Neural cell (in vitro differentiated cells): ENCODE data around the gene CUEDC1. TPM values are rescaled to one million over a fixed set of nuclear protein-coding genes. Genes with fewer than 3 reads are reported as not detected.

ENCODE experiments used
- H2AFZ ChIP-seq: fragments of 200-600, 300-800 bp; sonication (generic), shearing (Covaris generic); 2 replicates; pipeline ENCODE4 v1.6.0; 2014; ENCODE audit warnings: low read depth, mild to moderate bottlenecking, antibody characterized with exemption, low read length, moderate library complexity
- H3F3A ChIP-seq: fragments of 200-600 bp; shearing (Covaris generic); 2 replicates; pipeline ENCODE4 v1.6.1; 2016; ENCODE audit warnings: mild to moderate bottlenecking, moderate library complexity, mixed read lengths, antibody characterized with exemption, low read length; ENCODE audit not compliant: insufficient read depth, poor library complexity, severe bottlenecking
- H3K27ac ChIP-seq: fragments of 200-600, 300-800 bp; sonication (generic), shearing (Covaris generic); 2 replicates; pipeline ENCODE4 v1.5.1; 2014; ENCODE audit warnings: mild to moderate bottlenecking, low read length, moderate library complexity
- H3K27me3 ChIP-seq: fragments of 300-800, 200-600 bp; sonication (generic), shearing (Covaris generic); 2 replicates; pipeline ENCODE4 v1.6.0; 2014; ENCODE audit warnings: mild to moderate bottlenecking, low read depth, low read length, moderate library complexity; ENCODE audit not compliant: insufficient read depth
- H3K36me3 ChIP-seq: fragments of 300-800, 200-600 bp; sonication (generic), shearing (Covaris generic); 2 replicates; pipeline ENCODE4 v1.5.1; 2014; ENCODE audit warnings: mild to moderate bottlenecking, antibody characterized with exemption, low read length, moderate library complexity; ENCODE audit not compliant: insufficient read depth
- H3K4me2 ChIP-seq: fragments of 300-800, 200-600 bp; sonication (generic), shearing (Covaris generic); 2 replicates; pipeline ENCODE4 v1.6.0; 2014; ENCODE audit warnings: mild to moderate bottlenecking, low read length
- H3K4me3 ChIP-seq: fragments of 300-800, 200-600 bp; sonication (generic), shearing (Covaris generic); 2 replicates; pipeline ENCODE4 v1.5.1; 2014; ENCODE audit warnings: mild to moderate bottlenecking, low read length, moderate library complexity
- H3K79me2 ChIP-seq: fragments of 200-600 bp; shearing (Covaris generic); replicated peaks from 2 replicates; pipeline ENCODE4 v1.6.0; 2014; ENCODE audit warnings: mild to moderate bottlenecking, low read length, moderate library complexity; ENCODE audit not compliant: insufficient read depth
- H3K9ac ChIP-seq: fragments of 300-800, 200-600 bp; sonication (generic), shearing (Covaris generic); 2 replicates; pipeline ENCODE4 v1.6.1; 2016; ENCODE audit warnings: mild to moderate bottlenecking, low read length, mixed read lengths
- H3K9me2 ChIP-seq: fragments of 200-600 bp; shearing (Covaris generic); 2 replicates; pipeline ENCODE4 v1.6.1; 2016; ENCODE audit warnings: mild to moderate bottlenecking, low read length, mixed read lengths; ENCODE audit not compliant: insufficient read depth
- H3K9me3 ChIP-seq: fragments of 200-600, 300-800 bp; sonication (generic), shearing (Covaris generic); 2 replicates; pipeline ENCODE4 v1.6.1; 2016; ENCODE audit warnings: mild to moderate bottlenecking, mixed run types, low read length, moderate library complexity, mixed read lengths
- H4K20me1 ChIP-seq: fragments of 200-600 bp; shearing (Covaris generic); 2 replicates; pipeline ENCODE4 v1.6.1; 2016; ENCODE audit warnings: mild to moderate bottlenecking, mixed run types; ENCODE audit not compliant: insufficient read depth
- CTCF ChIP-seq: fragments of 450-650 bp; IDR thresholded peaks from 2 replicates; pipeline ENCODE4 v1.5.1; 2014; ENCODE audit warnings: antibody characterized with exemption, mild to moderate bottlenecking, moderate library complexity; ENCODE audit not compliant: poor library complexity, severe bottlenecking
- EP300 ChIP-seq: fragments of 450-650 bp; conservative IDR thresholded peaks from 2 replicates; pipeline ENCODE4 v1.6.1; 2014; ENCODE audit warnings: antibody characterized with exemption, mild to moderate bottlenecking, moderate library complexity; ENCODE audit not compliant: poor library complexity, severe bottlenecking
- EZH2 ChIP-seq: fragments of 200-600, 300-800 bp; shearing (Covaris generic), sonication (generic); IDR thresholded peaks from 2 replicates; pipeline ENCODE4 v1.6.1; 2014; ENCODE audit warnings: antibody characterized with exemption, low read length, borderline replicate concordance, mild to moderate bottlenecking; ENCODE audit not compliant: insufficient read depth, poor library complexity, severe bottlenecking
- MXI1 ChIP-seq: fragments of 450-650 bp; conservative IDR thresholded peaks from 2 replicates; pipeline ENCODE4 v1.6.1; 2014; ENCODE audit warnings: antibody characterized with exemption, mild to moderate bottlenecking; ENCODE audit not compliant: poor library complexity, severe bottlenecking
- POLR2AphosphoS5 ChIP-seq: IDR thresholded peaks from 2 replicates; pipeline ENCODE4 v1.6.1; 2012
- RAD21 ChIP-seq: fragments of 450-650 bp; conservative IDR thresholded peaks from 2 replicates; pipeline ENCODE4 v1.6.1; 2014; ENCODE audit warnings: antibody characterized with exemption, mild to moderate bottlenecking, moderate library complexity
- REST ChIP-seq: IDR thresholded peaks from 2 replicates; pipeline ENCODE4 v1.6.1; 2012; ENCODE audit warnings: borderline replicate concordance
- SMC3 ChIP-seq: fragments of 450-650 bp; conservative IDR thresholded peaks from 2 replicates; pipeline ENCODE4 v1.6.1; 2014; ENCODE audit warnings: antibody characterized with exemption, mild to moderate bottlenecking, moderate library complexity; ENCODE audit not compliant: poor library complexity
- TAF1 ChIP-seq: IDR thresholded peaks from 2 replicates; pipeline ENCODE4 v1.6.1; 2012; ENCODE audit warnings: low read depth
- polyA plus RNA-seq: library from polyadenylated mRNA; depleted of rRNA; stranded (reverse); fragments of >200 nt; gene quantifications from 2 replicates; pipeline ENCODE4 v1.2.3, GENCODE V29; 2014

CUEDC1 gene
- polyA plus RNA-seq, 1 donor from 2014 or later, result 27.0 TPM

- no peaks in the 10 kb centered on the region for H3K9me3 ChIP-seq
- H3K36me3 ChIP-seq, result no peaks in the 10 kb centered on the region
- H2AFZ ChIP-seq, result no peak overlapping the region
- H3K79me2 ChIP-seq, result peaks cover 3% of the 10 kb centered on the region
- H3K4me2 ChIP-seq, result no peak overlapping the region
- no peak for TF ChIP-seq TAF1
- no peak for TF ChIP-seq POLR2AphosphoS5
- no peak for TF ChIP-seq MXI1
- no peak for TF ChIP-seq CTCF
- no peak for TF ChIP-seq EP300
- TF ChIP-seq REST, result no peak
- TF ChIP-seq SMC3, result no peak
- no peak for TF ChIP-seq RAD21
- no peak for TF ChIP-seq EZH2
- H3K27ac ChIP-seq, result no peak overlapping the region
- H3F3A ChIP-seq, result no peaks in the 10 kb centered on the region
- H3K9me2 ChIP-seq, result no peaks in the 10 kb centered on the region
- H3K27me3 ChIP-seq, result no peaks in the 10 kb centered on the region
- no peak overlapping the region for H3K9ac ChIP-seq
- no peak overlapping the region for H3K4me3 ChIP-seq
- no peaks in the 10 kb centered on the region for H4K20me1 ChIP-seq
Observed at GRCh38 chr17:57927048-57927723, 28.0 kb downstream of the CUEDC1 start.

GRCh38 chr17:57926723-57927047 lies 28.5 kb downstream of the CUEDC1 start:
- Histone ChIP-seq H3K27me3 (no peaks in the 10 kb centered on the region), H3K27ac (no peak overlapping the region), H3K4me3 (no peak overlapping the region), H3K79me2 (peaks cover 3% of the 10 kb centered on the region), H3K9me3 (no peaks in the 10 kb centered on the region), H3K9ac (no peak overlapping the region), H4K20me1 (no peaks in the 10 kb centered on the region), H3K36me3 (no peaks in the 10 kb centered on the region), H2AFZ (no peak overlapping the region), H3K9me2 (no peaks in the 10 kb centered on the region), H3K4me2 (no peak overlapping the region), H3F3A (no peaks in the 10 kb centered on the region)
- no peak for TF ChIP-seq RAD21
- TF ChIP-seq CTCF, result no peak
- TF ChIP-seq POLR2AphosphoS5, result no peak
- TF ChIP-seq REST, result no peak
- TF ChIP-seq EZH2, result no peak
- TF ChIP-seq MXI1, result no peak
- TF ChIP-seq SMC3, result no peak
- no peak for TF ChIP-seq TAF1
- no peak for TF ChIP-seq EP300
